Rectal smooth muscle tissue (tissue), 1 donor: ENCODE data around the gene ADGRD2.

ENCODE experiments used
- H3K27ac ChIP-seq: one replicate; pipeline ENCODE4 v1.7.0; 2013; ENCODE audit warnings: low read depth, low read length, inconsistent platforms
- H3K27me3 ChIP-seq: one replicate; pipeline ENCODE4 v1.7.0; 2013; ENCODE audit warnings: low read length; ENCODE audit not compliant: control insufficient read depth, insufficient read depth
- H3K36me3 ChIP-seq: one replicate; pipeline ENCODE4 v1.7.0; 2013; ENCODE audit warnings: low read length; ENCODE audit not compliant: control insufficient read depth, insufficient read depth
- H3K4me1 ChIP-seq: one replicate; pipeline ENCODE4 v1.7.0; 2013; ENCODE audit warnings: low read length; ENCODE audit not compliant: control insufficient read depth, insufficient read depth
- H3K4me3 ChIP-seq: one replicate; pipeline ENCODE4 v1.7.0; 2013; ENCODE audit warnings: low read length
- H3K9ac ChIP-seq: one replicate; pipeline ENCODE4 v1.7.0; 2013; ENCODE audit warnings: low read length

The ADGRD2 gene

DNA sequence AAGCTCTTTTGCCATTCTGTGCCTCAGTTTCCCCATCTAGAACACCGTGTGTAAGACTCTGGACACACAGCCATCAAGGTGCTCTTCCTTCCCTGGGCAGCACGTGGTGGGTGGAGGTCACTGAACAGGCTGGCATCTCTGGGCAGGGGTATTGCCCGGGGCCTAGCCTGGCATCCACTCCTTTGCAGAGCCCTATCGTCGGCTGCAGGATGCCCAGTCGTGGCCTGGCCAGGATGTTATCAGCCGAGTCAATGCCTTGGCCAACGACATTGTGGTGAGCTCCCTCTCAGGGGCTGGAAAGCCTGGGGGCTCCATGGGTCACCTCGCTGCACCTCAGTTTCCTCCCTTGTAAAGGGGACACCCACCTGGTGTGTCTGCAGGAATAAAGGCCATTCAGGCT is 4.0 kb downstream of the ADGRD2 start:
- no peak overlapping the region for H3K9ac ChIP-seq
- no peaks in the 10 kb centered on the region for H3K4me1 ChIP-seq
- no peak overlapping the region for H3K27ac ChIP-seq
- no peak overlapping the region for H3K4me3 ChIP-seq
- no peaks in the 10 kb centered on the region for H3K36me3 ChIP-seq
- peaks cover 22% of the 10 kb centered on the region for H3K27me3 ChIP-seq

DNA sequence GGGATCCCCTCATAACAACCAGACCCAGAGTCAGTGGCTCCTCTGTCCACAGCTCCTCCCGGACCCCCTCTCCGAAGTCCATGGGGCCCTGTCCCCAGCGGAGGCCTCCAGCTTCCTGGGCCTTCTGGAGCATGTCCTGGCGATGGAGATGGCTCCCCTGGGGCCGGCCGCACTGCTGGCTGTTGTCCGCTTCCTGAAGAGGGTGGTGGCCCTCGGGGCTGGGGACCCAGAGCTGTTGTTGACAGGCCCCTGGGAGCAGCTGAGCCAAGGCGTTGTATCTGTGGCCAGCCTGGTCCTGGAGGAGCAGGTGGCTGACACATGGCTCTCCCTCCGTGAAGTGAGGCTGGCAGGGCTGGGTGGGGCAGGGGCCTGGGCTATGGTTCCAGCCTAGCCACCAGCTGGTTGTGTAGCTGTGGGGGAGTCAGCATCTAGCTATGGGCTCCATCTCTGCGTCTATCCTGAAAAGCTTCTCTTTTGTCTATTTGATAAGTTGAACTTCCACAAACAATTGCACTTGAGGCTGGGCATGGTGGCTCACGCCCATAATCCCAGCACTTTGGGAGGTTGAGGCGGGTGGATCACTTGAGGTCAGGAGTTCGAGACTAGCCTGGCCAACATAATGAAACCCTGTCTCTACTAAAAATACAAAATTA is 4.7 kb downstream of the ADGRD2 start:
- H3K4me3 ChIP-seq = no peak overlapping the region
- no peaks in the 10 kb centered on the region for H3K36me3 ChIP-seq
- H3K4me1 ChIP-seq = no peaks in the 10 kb centered on the region
- no peak overlapping the region for H3K27ac ChIP-seq
- H3K9ac ChIP-seq = no peak overlapping the region
- peaks cover 22% of the 10 kb centered on the region for H3K27me3 ChIP-seq

DNA sequence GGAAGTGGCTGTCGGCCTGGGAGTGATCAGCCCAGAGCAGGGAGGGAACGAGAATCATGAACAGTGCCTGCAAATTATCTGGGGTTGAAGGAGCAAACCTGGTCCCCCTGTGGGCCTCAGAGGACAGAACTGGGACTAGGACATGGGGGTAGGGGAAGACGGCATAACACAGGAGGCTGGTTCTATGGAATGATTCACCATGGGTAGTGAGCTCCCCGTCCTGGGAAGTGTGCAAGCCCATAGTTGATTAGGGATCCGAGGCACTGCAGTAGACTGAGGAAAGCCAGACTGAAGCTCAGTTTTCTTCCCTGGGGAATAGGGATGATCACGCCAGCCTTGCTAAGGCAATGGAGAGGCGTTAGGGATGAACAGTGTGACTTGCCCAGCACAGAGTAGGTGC is 5.6 kb downstream of the ADGRD2 start:
- H3K36me3 ChIP-seq = no peaks in the 10 kb centered on the region
- no peak overlapping the region for H3K4me3 ChIP-seq
- no peak overlapping the region for H3K27ac ChIP-seq
- peaks cover 17% of the 10 kb centered on the region for H3K27me3 ChIP-seq
- H3K9ac ChIP-seq = no peak overlapping the region
- no peaks in the 10 kb centered on the region for H3K4me1 ChIP-seq

DNA sequence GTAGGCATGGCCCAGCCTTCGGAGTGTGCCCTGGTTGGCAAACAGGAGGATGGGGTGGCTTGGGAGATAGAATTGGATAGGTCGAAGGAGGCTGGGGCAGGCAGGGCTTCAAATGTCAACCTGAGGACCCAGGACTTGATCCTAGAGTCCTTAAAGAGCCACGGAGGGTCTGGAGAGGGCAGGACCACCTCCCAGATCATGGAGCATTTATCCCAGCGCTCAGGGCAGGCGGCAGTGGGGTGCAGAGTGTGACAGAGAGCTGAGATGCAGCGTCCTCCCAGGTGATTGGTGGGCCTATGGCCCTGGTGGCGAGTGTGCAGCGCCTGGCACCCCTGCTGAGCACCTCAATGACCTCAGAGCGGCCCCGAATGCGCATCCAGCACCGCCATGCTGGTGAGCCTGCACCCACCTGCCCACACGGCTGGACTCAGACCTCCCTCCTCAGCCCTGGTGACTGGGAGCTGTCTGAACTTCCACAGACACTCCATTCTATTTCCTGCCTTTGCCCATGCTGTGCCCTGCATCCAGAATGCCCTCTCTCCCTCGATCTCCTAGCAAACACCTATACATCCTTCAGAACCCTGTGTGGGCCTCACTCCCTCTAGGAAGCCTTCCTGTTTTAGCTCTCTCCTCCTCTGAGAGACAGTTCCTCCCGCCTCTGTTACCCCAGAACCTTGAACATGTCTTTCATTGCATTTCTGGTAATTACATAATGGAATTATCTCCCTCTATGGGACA is 6.3 kb downstream of the ADGRD2 start:
- Histone ChIP-seq H3K36me3 (no peaks in the 10 kb centered on the region), H3K27me3 (peaks cover 11% of the 10 kb centered on the region), H3K27ac (no peak overlapping the region), H3K9ac (no peak overlapping the region), H3K4me3 (no peak overlapping the region), H3K4me1 (no peaks in the 10 kb centered on the region)

DNA sequence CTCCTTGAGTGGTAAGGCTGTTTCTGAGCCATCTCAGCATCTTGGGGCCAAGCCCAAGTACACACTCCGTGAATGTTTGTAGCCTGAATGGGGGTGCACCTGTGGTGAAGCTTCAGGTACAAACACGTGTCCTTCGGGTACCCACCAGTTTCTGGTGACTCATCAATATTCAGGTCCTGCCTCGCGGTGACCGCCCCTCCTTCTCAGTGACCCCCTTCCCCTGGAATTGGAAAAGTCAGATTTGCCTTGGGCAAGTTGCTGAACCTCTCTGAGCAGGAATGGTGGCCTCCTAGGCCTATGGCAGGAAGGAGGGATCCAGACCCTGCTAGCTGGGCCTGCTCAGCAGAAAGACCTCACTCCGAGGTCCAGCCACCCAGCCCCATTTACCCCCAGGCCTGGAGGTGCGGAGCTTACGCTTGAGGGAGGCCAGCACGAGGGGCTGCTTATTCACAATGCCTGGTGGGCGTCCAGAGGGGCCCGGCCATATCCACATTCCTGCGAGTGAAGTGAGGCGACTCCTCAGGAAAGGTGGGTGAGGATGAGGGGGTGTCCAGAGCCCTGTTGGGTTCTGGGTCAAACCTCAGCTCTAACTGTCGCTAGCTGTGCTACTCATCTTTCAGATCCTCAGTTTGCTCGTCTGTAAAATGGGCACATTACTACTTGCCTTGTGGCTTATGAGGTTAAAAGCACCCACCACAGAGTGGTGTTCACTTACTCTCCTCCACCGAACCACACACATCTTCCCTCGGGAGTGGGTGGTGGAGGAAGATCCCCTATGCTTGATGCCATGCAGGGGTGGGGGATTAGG is 7.0 kb downstream of the ADGRD2 start:
- Histone ChIP-seq H3K9ac (no peak overlapping the region), H3K27ac (no peak overlapping the region), H3K36me3 (no peaks in the 10 kb centered on the region), H3K4me3 (no peak overlapping the region), H3K4me1 (no peaks in the 10 kb centered on the region), H3K27me3 (peaks cover 8% of the 10 kb centered on the region)

DNA sequence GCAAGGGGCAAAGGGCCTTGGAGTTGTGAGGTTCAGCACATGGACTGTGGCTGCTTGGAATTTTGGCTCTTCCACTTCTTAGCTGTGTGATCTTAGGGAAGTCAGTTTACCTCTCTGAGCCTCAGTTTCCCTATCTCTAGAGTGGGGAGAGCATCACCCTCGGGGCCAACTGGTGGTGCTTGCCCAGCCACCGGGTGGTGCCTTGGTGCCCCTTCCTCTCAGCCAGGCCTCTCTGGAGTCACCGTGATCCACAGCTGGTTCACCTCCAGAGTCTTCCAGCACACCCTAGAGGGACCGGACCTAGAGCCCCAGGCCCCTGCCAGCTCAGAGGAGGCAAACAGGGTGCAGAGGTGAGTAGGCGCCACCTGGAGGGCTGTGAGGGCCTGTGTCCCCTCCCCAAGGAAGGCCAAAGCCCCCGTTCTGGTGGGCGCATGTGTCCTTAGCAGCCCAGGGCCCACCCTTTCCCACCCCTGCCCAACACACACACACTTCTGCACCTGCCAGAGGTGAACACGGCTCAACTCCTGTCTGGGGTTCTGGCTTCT is 7.7 kb downstream of the ADGRD2 start:
- no peak overlapping the region for H3K9ac ChIP-seq
- no peaks in the 10 kb centered on the region for H3K4me1 ChIP-seq
- H3K27ac ChIP-seq = no peak overlapping the region
- no peaks in the 10 kb centered on the region for H3K36me3 ChIP-seq
- no peak overlapping the region for H3K4me3 ChIP-seq
- H3K27me3 ChIP-seq = peaks cover 3% of the 10 kb centered on the region

DNA sequence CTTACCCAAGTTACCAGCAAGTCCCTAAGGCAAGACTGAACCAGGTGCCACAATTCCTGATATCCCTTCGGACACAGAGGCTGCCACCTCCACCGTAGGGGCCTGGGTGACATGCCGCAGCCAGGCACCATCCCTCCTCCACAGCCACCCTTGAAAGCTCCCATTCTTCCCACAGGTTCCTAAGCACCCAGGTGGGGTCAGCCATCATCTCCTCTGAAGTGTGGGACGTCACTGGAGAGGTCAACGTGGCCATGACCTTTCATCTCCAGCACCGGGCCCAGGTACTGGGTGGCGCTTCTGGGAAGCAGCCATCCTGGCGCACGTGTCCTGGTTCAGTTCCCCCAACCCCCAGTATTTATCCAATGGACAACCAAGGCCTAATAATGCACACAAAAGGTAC is 8.2 kb downstream of the ADGRD2 start:
- Histone ChIP-seq H3K27ac (no peak overlapping the region), H3K4me3 (no peak overlapping the region), H3K27me3 (peaks cover 2% of the 10 kb centered on the region), H3K36me3 (no peaks in the 10 kb centered on the region), H3K9ac (no peak overlapping the region), H3K4me1 (no peaks in the 10 kb centered on the region)

DNA sequence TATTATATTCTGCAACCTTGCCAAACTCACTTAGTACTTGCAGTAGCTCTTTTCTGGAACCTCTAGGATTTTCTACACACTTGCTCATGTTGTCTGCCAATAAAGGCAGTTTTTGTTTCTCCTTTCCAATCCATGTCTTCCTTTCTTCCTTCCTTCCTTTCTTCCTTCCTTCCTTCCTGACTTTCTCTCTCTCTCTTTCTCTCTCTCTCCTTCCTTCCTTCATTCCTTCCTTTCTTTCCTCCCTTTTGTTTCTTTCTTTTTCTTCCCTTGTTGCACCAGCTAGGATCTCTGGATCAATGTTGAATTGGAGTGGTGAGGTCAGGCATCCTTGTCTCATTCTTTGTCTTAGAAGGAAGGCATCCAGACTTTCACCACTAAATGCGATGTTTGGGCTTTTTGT is 12.5 kb downstream of the ADGRD2 start:
- Histone ChIP-seq H3K9ac (no peak overlapping the region), H3K36me3 (no peaks in the 10 kb centered on the region), H3K4me3 (no peak overlapping the region), H3K27me3 (no peaks in the 10 kb centered on the region), H3K4me1 (no peaks in the 10 kb centered on the region), H3K27ac (no peak overlapping the region)

DNA sequence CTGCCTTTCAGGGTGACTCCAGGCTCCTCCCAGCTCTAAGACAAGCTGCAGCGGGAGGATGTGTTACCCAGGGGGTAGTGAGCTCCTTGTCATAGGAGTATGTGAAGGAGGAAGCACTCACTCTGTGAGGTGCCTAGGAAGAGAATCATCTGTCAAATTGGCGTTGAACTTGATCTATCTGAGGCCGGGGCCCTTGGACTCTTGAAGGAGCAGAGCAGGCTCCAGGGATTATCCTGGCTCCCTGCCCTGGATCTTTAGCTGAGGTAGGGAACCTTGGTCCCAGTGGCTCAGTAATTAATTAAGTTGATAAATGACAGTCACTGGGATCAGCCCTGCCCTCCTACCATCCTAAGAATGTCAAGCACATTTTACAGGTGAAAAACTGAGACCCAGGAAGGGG is 15.5 kb downstream of the ADGRD2 start:
- Histone ChIP-seq H3K9ac (no peak overlapping the region), H3K36me3 (no peaks in the 10 kb centered on the region), H3K4me1 (no peaks in the 10 kb centered on the region), H3K27ac (no peak overlapping the region), H3K4me3 (no peak overlapping the region), H3K27me3 (no peaks in the 10 kb centered on the region)

DNA sequence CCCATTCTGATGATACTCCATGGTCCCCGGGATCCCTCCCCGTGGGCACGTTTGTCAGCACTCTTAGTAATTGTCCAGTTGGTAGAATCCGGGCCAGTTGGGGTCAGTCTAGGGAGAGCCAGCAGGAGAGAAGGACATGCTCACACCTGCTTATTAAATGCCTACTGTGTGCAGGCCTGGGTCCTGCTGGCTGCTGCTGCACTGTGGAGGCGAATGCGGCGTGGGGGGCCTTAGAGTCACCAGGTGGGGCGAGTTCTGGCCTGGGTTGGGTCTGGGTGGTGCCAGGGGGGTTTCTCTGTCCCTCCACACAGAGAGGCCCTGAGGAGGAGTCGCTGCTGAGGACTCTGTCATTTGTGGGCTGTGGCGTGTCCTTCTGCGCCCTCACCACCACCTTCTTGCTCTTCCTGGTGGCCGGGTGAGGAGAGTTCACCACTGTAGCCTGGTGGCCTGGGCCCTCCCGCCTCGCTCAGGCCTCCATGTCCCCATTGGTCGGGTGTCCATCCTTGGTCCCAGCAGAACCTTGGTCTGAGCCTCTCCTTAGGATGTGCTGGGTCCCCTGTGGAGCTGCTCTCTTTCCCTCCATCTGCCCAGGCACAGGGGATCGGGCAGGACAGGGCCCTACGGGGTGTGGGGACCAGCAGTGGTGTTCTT is 17.3 kb downstream of the ADGRD2 start:
- H3K36me3 ChIP-seq = no peaks in the 10 kb centered on the region
- H3K4me1 ChIP-seq = no peaks in the 10 kb centered on the region
- H3K9ac ChIP-seq = no peak overlapping the region
- H3K4me3 ChIP-seq = no peak overlapping the region
- no peaks in the 10 kb centered on the region for H3K27me3 ChIP-seq
- H3K27ac ChIP-seq = no peak overlapping the region

DNA sequence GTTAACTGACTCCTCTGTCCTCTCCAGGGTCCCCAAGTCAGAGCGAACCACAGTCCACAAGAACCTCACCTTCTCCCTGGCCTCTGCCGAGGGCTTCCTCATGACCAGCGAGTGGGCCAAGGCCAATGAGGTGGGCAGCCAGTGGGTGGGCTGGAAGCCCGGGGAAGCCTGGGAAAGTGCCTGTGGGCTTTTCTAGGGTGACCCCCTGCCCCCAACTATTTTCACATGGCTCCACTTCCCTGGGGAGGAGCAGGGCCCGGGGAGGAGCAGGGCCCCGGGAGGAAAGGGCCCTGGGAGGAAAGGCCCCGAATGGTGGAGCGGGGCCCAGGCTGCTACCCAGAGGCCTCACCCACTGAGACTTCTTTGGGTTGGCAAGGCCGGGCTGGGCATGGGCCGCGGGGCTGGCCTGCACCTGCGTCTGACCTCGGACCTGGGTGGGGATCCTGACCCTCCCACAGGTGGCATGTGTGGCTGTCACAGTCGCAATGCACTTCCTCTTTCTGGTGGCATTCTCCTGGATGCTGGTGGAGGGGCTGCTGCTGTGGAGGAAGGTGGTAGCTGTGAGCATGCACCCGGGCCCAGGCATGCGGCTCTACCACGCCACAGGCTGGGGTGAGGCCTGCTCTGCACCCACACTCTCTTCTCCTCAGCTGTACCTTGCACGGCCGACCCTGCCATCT is 17.9 kb downstream of the ADGRD2 start:
- Histone ChIP-seq H3K4me3 (no peak overlapping the region), H3K36me3 (no peaks in the 10 kb centered on the region), H3K4me1 (no peaks in the 10 kb centered on the region), H3K27me3 (no peaks in the 10 kb centered on the region), H3K27ac (no peak overlapping the region), H3K9ac (no peak overlapping the region)
